HepG2 (cell line): ENCODE measurements around the gene CFAP43. TPM values are rescaled to one million over a fixed set of nuclear protein-coding genes. Genes with fewer than 3 reads are reported as not detected.

ENCODE experiments used
- ARID5B ChIP-seq: IDR thresholded peaks from 2 replicates; pipeline ENCODE4 v1.4.0; 2020; ENCODE audit warnings: mild to moderate bottlenecking, missing genetic modification reagents
- ELF3 ChIP-seq: IDR thresholded peaks from 2 replicates; pipeline ENCODE4 v1.6.1; 2016; ENCODE audit warnings: missing genetic modification reagents, missing compliant biosample characterization
- FOXA3 ChIP-seq: IDR thresholded peaks from 2 replicates; pipeline ENCODE4 v1.6.1; 2016; ENCODE audit warnings: missing genetic modification reagents, missing compliant biosample characterization
- FOXP4 ChIP-seq: sonication (generic); formaldehyde crosslinking; IDR thresholded peaks from 2 replicates; pipeline ENCODE4 v1.4.0; 2020; ENCODE audit warnings: missing genetic modification reagents
- GATAD1 ChIP-seq: IDR thresholded peaks from 2 replicates; pipeline ENCODE4 v1.6.1; 2016; ENCODE audit warnings: missing genetic modification reagents, missing compliant biosample characterization
- GTF3A ChIP-seq: sonication (generic); formaldehyde crosslinking; conservative IDR thresholded peaks from 2 replicates; pipeline ENCODE4 v1.4.0; 2020; ENCODE audit warnings: mild to moderate bottlenecking, missing genetic modification reagents
- HES4 ChIP-seq: sonication (generic); formaldehyde crosslinking; IDR thresholded peaks from 2 replicates; pipeline ENCODE4 v1.9.0; 2021; ENCODE audit warnings: mild to moderate bottlenecking, missing genetic modification reagents, borderline replicate concordance
- HMG20A ChIP-seq: IDR thresholded peaks from 2 replicates; pipeline ENCODE4 v1.6.1; 2016; ENCODE audit warnings: borderline replicate concordance
- HNRNPK ChIP-seq: fragments of 200-400 bp; formaldehyde crosslinking; IDR thresholded peaks from 2 replicates; pipeline ENCODE4 v1.6.1; 2018; ENCODE audit warnings: low read length, low read depth, moderate library complexity, mild to moderate bottlenecking; ENCODE audit not compliant: poor library complexity, severe bottlenecking
- JUN ChIP-seq: sonication (generic); formaldehyde crosslinking; IDR thresholded peaks from 2 replicates; pipeline ENCODE4 v1.4.0; 2020; ENCODE audit warnings: mild to moderate bottlenecking, missing genetic modification reagents
- KAT8 ChIP-seq: IDR thresholded peaks from 2 replicates; pipeline ENCODE4 v1.6.1; 2016; ENCODE audit warnings: missing genetic modification reagents, missing compliant biosample characterization
- KDM1A ChIP-seq: IDR thresholded peaks from 2 replicates; pipeline ENCODE4 v1.6.1; 2016; ENCODE audit warnings: missing compliant biosample characterization
- KDM3A ChIP-seq: IDR thresholded peaks from 2 replicates; pipeline ENCODE4 v1.6.1; 2018; ENCODE audit warnings: low read depth, missing compliant biosample characterization
- NFAT5 ChIP-seq: sonication (generic); formaldehyde crosslinking; IDR thresholded peaks from 2 replicates; pipeline ENCODE4 v1.4.0; 2020; ENCODE audit warnings: missing genetic modification reagents
- SRF ChIP-seq: IDR thresholded peaks from 2 replicates; pipeline ENCODE4 v1.6.1; 2011; ENCODE audit warnings: mild to moderate bottlenecking, low read depth, low read length, moderate library complexity
- TFAP4 ChIP-seq: sonication (generic); IDR thresholded peaks from 2 replicates; pipeline ENCODE4 v1.6.1; 2016; ENCODE audit warnings: low read depth, borderline replicate concordance
- ZMYM4 ChIP-seq: sonication (generic); formaldehyde crosslinking; IDR thresholded peaks from 2 replicates; pipeline ENCODE4 v1.8.1; 2023; ENCODE audit warnings: mild to moderate bottlenecking, missing genetic modification reagents
- ZNF441 ChIP-seq: sonication (generic); formaldehyde crosslinking; IDR thresholded peaks from 2 replicates; pipeline ENCODE4 v1.7.0; 2021; ENCODE audit warnings: missing genetic modification reagents, borderline replicate concordance
- ZNF557 ChIP-seq: sonication (generic); formaldehyde crosslinking; IDR thresholded peaks from 2 replicates; pipeline ENCODE4 v1.4.0; 2020; ENCODE audit warnings: missing genetic modification reagents
- ZNF773 ChIP-seq: sonication (generic); formaldehyde crosslinking; IDR thresholded peaks from 2 replicates; pipeline ENCODE4 v1.4.0; 2020; ENCODE audit warnings: missing genetic modification reagents, borderline replicate concordance
- polyA plus RNA-seq, 8 experiments: library from polyadenylated mRNA; depleted of rRNA in 3 of 8; stranded (reverse) in 7 of 8; unstranded in 1 of 8; fragments of >200 nt; fragmentation: Illumina TruSeq in 4 of 8; extraction: Trizol in 4 of 8; gene quantifications; 2 replicates each; pipeline versions ENCODE4 v1.2.1 to v1.2.3, GENCODE V29; 2011 to 2016; ENCODE audit warnings: low read depth in 4 of 8, missing spikeins in 1 of 8, mixed read lengths in 1 of 8; ENCODE audit not compliant: insufficient read depth in 1 of 8
- total RNA-seq, 5 experiments: library from RNA; depleted of rRNA; stranded (reverse); fragments of >200 nt; fragmentation: Illumina TruSeq; extraction: Trizol; gene quantifications; 2 replicates each; pipeline ENCODE4 v1.2.3, GENCODE V29; 2016; ENCODE audit warnings: low read depth in 1 of 5

Gene CFAP43
- total and polyA plus RNA-seq, 2 of the 13 experiments (the other 11 are each of a cell fraction or from before 2014, with no cell fraction given) = 0.24 to 0.38 TPM

- TF ChIP-seq GATAD1 (CRISPR knock-in tag) (no peak), ARID5B (CRISPR knock-in tag) (peak; percentile 85), NFAT5 (CRISPR knock-in tag) (no peak), ZMYM4 (CRISPR knock-in tag) (no peak), HES4 (CRISPR knock-in tag) (no peak), FOXA3 (CRISPR knock-in tag) (peak; percentile 83), ZNF441 (CRISPR knock-in tag) (no peak), FOXP4 (CRISPR knock-in tag) (peak; percentile 64; the same call in 1 of the 2 replicates), KDM1A (no peak), JUN (CRISPR knock-in tag) (no peak), HNRNPK (no peak), HMG20A (CRISPR knock-in tag) (peak; percentile 31; the same call in 1 of the 2 replicates), ZNF557 (CRISPR knock-in tag) (no peak), KDM3A (CRISPR knock-in tag) (no peak), ELF3 (peak; percentile 84), SRF (no peak), GTF3A (no peak), TFAP4 (0 out of 2 replicates have a peak, but pooled peaks have one; percentile 10), ZNF773 (CRISPR knock-in tag) (no peak), KAT8 (0 out of 2 replicates have a peak, but pooled peaks have one; percentile 17)
Measured at GRCh38 chr10:104277785-104278184, 45.6 kb upstream of the CFAP43 start (continued).
